K562 (cell line): ENCODE measurements around the gene SPHK2. TPM values are rescaled to one million over a fixed set of nuclear protein-coding genes. Genes with fewer than 3 reads are reported as not detected.

Source experiments
- ATAC-seq: fragments of 200-7000 bp; cut with Tn5 transposase; 3 replicates; pipeline ENCODE4 v1.9.1; 2020; ENCODE audit warnings: moderate library complexity
- Bru-seq: library from RNA; stranded (reverse); fragments of 400-500 nt; gene quantifications from one replicate; lab custom pipeline; 2021; lab: Mats Ljungman, UMichigan
- BruChase-seq, 2 experiments: library from RNA; stranded (reverse); fragments of 400-500 nt; gene quantifications; one replicate each; lab custom pipeline; 2021; lab: Mats Ljungman, UMichigan
- BruUV-seq: library from RNA; stranded (reverse); fragments of 400-500 nt; replicated peaks from 2 replicates; lab custom pipeline; 2021; lab: Mats Ljungman, UMichigan
- CTCF ChIA-PET: fragments of 300-600 bp; formaldehyde crosslinking; extraction: SDS; loops from one replicate; lab custom pipeline; 2021; ENCODE audit warnings: low intra/inter-chr PET ratio; lab: Yijun Ruan, JAX
- POLR2A ChIA-PET: fragments of 300-600, 350-650 bp; sonication (Branson Sonifier 250); formaldehyde crosslinking; extraction: SDS; loops from one replicate; lab custom pipeline; 2021; ENCODE audit warnings: antibody characterized with exemption, inconsistent platforms; lab: Yijun Ruan, JAX
- DNase-seq, 4 experiments: peaks; one replicate each; pipeline versions ENCODE4 v3.0.0 to v3.0.0-alpha.2; 2011 to 2018; ENCODE audit warnings: low spot score in 3 of 4, mixed read lengths in 3 of 4; ENCODE audit errors: extremely low read depth in 1 of 4
- FAIRE-seq: peaks from 2 replicates; lab custom pipeline; 2011; peaks lifted over from hg19 to GRCh38; lab: Jason Lieb, UNC
- H2AFZ ChIP-seq: 2 replicates; pipeline ENCODE4 v1.6.0; 2011; ENCODE audit warnings: low read depth, low read length, control low read depth, inconsistent platforms
- H3K27ac ChIP-seq: fragments of 200-600 bp; 3 replicates; pipeline ENCODE4 v1.8.0; 2011; ENCODE audit warnings: low read depth, mild to moderate bottlenecking, control low read depth, inconsistent platforms, low read length, moderate library complexity, mixed read lengths; ENCODE audit errors: extremely low read depth
- H3K27me3 ChIP-seq, 2 experiments: fragments of 300-600 bp in 1 of 2; 2 replicates in 1 of 2; 3 replicates in 1 of 2; pipeline versions ENCODE4 v1.6.0 to v1.8.0; 2011; ENCODE audit warnings: inconsistent platforms in 2 of 2, low read length in 2 of 2, mild to moderate bottlenecking in 1 of 2, mixed read lengths in 1 of 2, moderate library complexity in 1 of 2; ENCODE audit not compliant: control insufficient read depth in 2 of 2, insufficient read depth in 2 of 2
- H3K36me3 ChIP-seq: fragments of 300-600 bp; 3 replicates; pipeline ENCODE4 v1.8.0; 2011; ENCODE audit warnings: mild to moderate bottlenecking, low read length, inconsistent platforms; ENCODE audit not compliant: control insufficient read depth, insufficient read depth
- H3K4me1 ChIP-seq, 2 experiments: fragments of 200-600 bp in 1 of 2; replicated peaks in 1 of 2; 2 replicates in 1 of 2; 3 replicates in 1 of 2; pipeline versions ENCODE4 v1.5.1 to v1.8.0; 2011; ENCODE audit warnings: inconsistent platforms in 2 of 2, low read length in 2 of 2, mild to moderate bottlenecking in 1 of 2, mixed read lengths in 1 of 2, moderate library complexity in 1 of 2; ENCODE audit not compliant: control insufficient read depth in 2 of 2, insufficient read depth in 2 of 2
- H3K4me2 ChIP-seq: 2 replicates; pipeline ENCODE4 v1.6.1; 2011; ENCODE audit warnings: low read length, control low read depth, inconsistent platforms, mixed read lengths; ENCODE audit not compliant: insufficient read depth
- H3K4me3 ChIP-seq: fragments of 200-600 bp; sonication (generic), shearing (Covaris generic); 2 replicates; pipeline ENCODE4 v1.5.1; 2016; ENCODE audit warnings: control low read depth, inconsistent platforms
- H3K79me2 ChIP-seq: fragments of 200-600 bp; 3 replicates; pipeline ENCODE4 v1.8.0; 2011; ENCODE audit warnings: low read length, inconsistent platforms; ENCODE audit not compliant: control insufficient read depth, insufficient read depth
- H3K9ac ChIP-seq, 2 experiments: 2 replicates each; pipeline versions ENCODE4 v1.6.0 to v1.6.1; 2011; ENCODE audit warnings: low read depth in 2 of 2, low read length in 2 of 2, control low read depth in 1 of 2, inconsistent platforms in 1 of 2, mild to moderate bottlenecking in 1 of 2, mixed read lengths in 1 of 2; ENCODE audit not compliant: insufficient read depth in 1 of 2
- H3K9me1 ChIP-seq: one replicate; pipeline ENCODE4 v1.6.0; 2011; ENCODE audit warnings: inconsistent platforms, mild to moderate bottlenecking, low read length, moderate library complexity; ENCODE audit not compliant: control insufficient read depth, insufficient read depth
- H3K9me3 ChIP-seq: replicated peaks from 2 replicates; pipeline ENCODE4 v1.5.1; 2011; ENCODE audit warnings: low read depth, low read length, inconsistent platforms; ENCODE audit not compliant: control insufficient read depth, insufficient read depth
- H4K20me1 ChIP-seq: replicated peaks from 2 replicates; pipeline ENCODE4 v1.6.1; 2011; ENCODE audit warnings: low read length, inconsistent platforms, mixed read lengths; ENCODE audit not compliant: control insufficient read depth, insufficient read depth
- CBX1 ChIP-seq: sonication (generic); IDR thresholded peaks from 2 replicates; pipeline ENCODE4 v1.6.1; 2016; ENCODE audit warnings: antibody characterized with exemption, low read depth, mild to moderate bottlenecking
- FOXM1 ChIP-seq, 2 experiments: fragments of 450-650 bp in 1 of 2; sonication (generic) in 1 of 2; formaldehyde crosslinking in 1 of 2; IDR thresholded peaks; 2 replicates each; pipeline versions ENCODE4 v1.6.1 to v1.9.0; 2017 to 2022; ENCODE audit warnings: low read depth in 2 of 2, mild to moderate bottlenecking in 2 of 2, missing genetic modification reagents in 1 of 2, moderate library complexity in 1 of 2
- FOXP4 ChIP-seq: sonication (generic); formaldehyde crosslinking; IDR thresholded peaks from 2 replicates; pipeline ENCODE4 v1.8.0; 2022; ENCODE audit warnings: mild to moderate bottlenecking, missing genetic modification reagents, borderline replicate concordance
- GATA2 ChIP-seq: sonication (generic); formaldehyde crosslinking; IDR thresholded peaks from 2 replicates; pipeline ENCODE4 v1.4.0; 2020; ENCODE audit warnings: mild to moderate bottlenecking, missing genetic modification reagents
- HCFC1 ChIP-seq: IDR thresholded peaks from 2 replicates; pipeline ENCODE4 v1.6.1; 2012; ENCODE audit warnings: low read depth, low read length, improper control_type of control experiment
- HDAC8 ChIP-seq: fragments of 450-650 bp; IDR thresholded peaks from 2 replicates; pipeline ENCODE4 v1.6.1; 2016; ENCODE audit warnings: mild to moderate bottlenecking, missing genetic modification characterization, moderate library complexity, missing compliant biosample characterization
- MTA1 ChIP-seq: fragments of 450-650 bp; IDR thresholded peaks from 2 replicates; pipeline ENCODE4 v1.6.1; 2017; ENCODE audit warnings: borderline replicate concordance
- PHB ChIP-seq: fragments of 250-450 bp; sonication (Bioruptor Pico); IDR thresholded peaks from 2 replicates; pipeline ENCODE4 v1.5.0; 2021
- POLR2H ChIP-seq: IDR thresholded peaks from 2 replicates; pipeline ENCODE4 v1.6.1; 2016; ENCODE audit warnings: missing genetic modification characterization, low read depth, mild to moderate bottlenecking, control low read depth, missing compliant biosample characterization, moderate library complexity
- RNF2 ChIP-seq: sonication (generic); IDR thresholded peaks from 2 replicates; pipeline ENCODE4 v1.6.1; 2016
- SRF ChIP-seq, 2 experiments: fragments of 250-450, 450-650 bp in 1 of 2; sonication (Bioruptor Pico) in 1 of 2; sonication (generic) in 1 of 2; formaldehyde crosslinking; IDR thresholded peaks; 2 replicates each; pipeline versions ENCODE4 v1.5.0 to v1.5.1; 2020 to 2022; ENCODE audit warnings: mild to moderate bottlenecking in 1 of 2, missing genetic modification reagents in 1 of 2
- VEZF1 ChIP-seq: fragments of 200-800 bp; sonication (Bioruptor generic); IDR thresholded peaks from 2 replicates; pipeline ENCODE4 v1.6.1; 2017; ENCODE audit warnings: missing genetic modification characterization, missing compliant biosample characterization
- WGBS: fragments of 100-300 bp; shearing (Covaris generic); methylation state at CpG from one replicate; pipeline ENCODE4 v1.1.6; 2016; ENCODE audit warnings: low coverage, mixed read lengths; ENCODE audit not compliant: insufficient coverage; ENCODE audit errors: missing lambda C conversion rate; 5-methylcytosine and 5-hydroxymethylcytosine counted together
- in situ Hi-C: fragments of 300-500 bp; cut with MboI; formaldehyde crosslinking; loops from 4 replicates; pipeline ENCODE4 v1.15.0; 2018; ENCODE audit warnings: inconsistent platforms, mixed read lengths
- intact Hi-C: fragments of 100-400 bp; cut with micrococcal nuclease; formaldehyde crosslinking; loops from 2 replicates; pipeline ENCODE4 v1.14.2; 2022
- long read RNA-seq, 3 experiments: library from polyadenylated mRNA in 2 of 3; library from RNA in 1 of 3; unstranded in 2 of 3; stranded (forward) in 1 of 3; transcript quantifications; one replicate each; pipeline ENCODE4 v2.0.0, GENCODE V29; 2019 to 2022
- polyA minus RNA-seq, 3 experiments: library from RNA; depleted of rRNA, polyadenylated mRNA; stranded (reverse); fragments of >200 nt; gene quantifications; 2 replicates each; pipeline ENCODE4 v1.2.3, GENCODE V29; 2011
- polyA plus RNA-seq, 8 experiments: library from polyadenylated mRNA; depleted of rRNA in 4 of 8; stranded (reverse) in 5 of 8; unstranded in 3 of 8; fragments of >200 nt; fragmentation: Nextera tagmentation in 2 of 8; fragmentation: Illumina TruSeq in 1 of 8; extraction: Ambion mirVana in 2 of 8; extraction: Trizol in 1 of 8; gene quantifications; 2 replicates each; pipeline versions ENCODE4 v1.2.1 to v1.2.3, GENCODE V29; 2011 to 2014; ENCODE audit warnings: inconsistent platforms in 1 of 8, missing spikeins in 1 of 8
- total RNA-seq, 7 experiments: library from RNA; depleted of rRNA in 6 of 7; stranded (reverse); fragments of >200 nt in 6 of 7; fragmentation: Illumina TruSeq in 2 of 7; extraction: Trizol in 2 of 7; gene quantifications; 2 replicates each; pipeline versions ENCODE4 v1.2.1 to v1.2.3, GENCODE V29; 2011 to 2021; ENCODE audit warnings: low replicate concordance in 1 of 7

Gene SPHK2
- total RNA-seq (2011; cell fraction: chromatin; rRNA removed; ENCODE audit: low replicate concordance) = 16.1 and 40.7 TPM in 2 replicates
- total RNA-seq (2011; cell fraction: nucleolus; rRNA removed) = 26.3 and 31.7 TPM in 2 replicates
- 25.7 and 33.8 TPM in 2 replicates for total RNA-seq (2011; cell fraction: nucleoplasm; rRNA removed)
- total RNA-seq (2014; rRNA removed) = 4.0 and 8.2 TPM in 2 replicates
- 2.1 and 2.9 TPM in 2 replicates for total RNA-seq (2014; rRNA removed; fragmentation: Illumina TruSeq; extraction: Trizol)
- total RNA-seq (2015; rRNA removed; fragmentation: Illumina TruSeq; extraction: Trizol) = 5.4 and 5.5 TPM in 2 replicates
- total RNA-seq (2021) = 13.9 and 15.2 TPM in 2 replicates
- polyA plus RNA-seq (2011; rRNA removed) = 2.0 and 3.5 TPM in 2 replicates
- 2.7 and 9.3 TPM in 2 replicates for polyA plus RNA-seq (2011; cell fraction: cytosol; rRNA removed)
- polyA plus RNA-seq (2011; cell fraction: nucleus; rRNA removed) = 11.1 and 18.6 TPM in 2 replicates
- 7.0 and 7.3 TPM in 2 replicates for polyA plus RNA-seq (2012)
- 2.6 and 6.4 TPM in 2 replicates for polyA plus RNA-seq (2014; fragmentation: Illumina TruSeq; extraction: Trizol)
- under 1 TPM; 0.10 to 0.17 TPM for polyA plus RNA-seq (2014; fragmentation: Nextera tagmentation; extraction: Ambion mirVana)
- polyA plus RNA-seq (2014; rRNA removed) = 9.0 and 10.8 TPM in 2 replicates
- 2.8 and 3.5 TPM in 2 replicates for polyA minus RNA-seq (2011; rRNA and poly(A)+ RNA removed)
- polyA minus RNA-seq (2011; cell fraction: cytosol; rRNA and poly(A)+ RNA removed) = 5.3 and 7.7 TPM in 2 replicates
- polyA minus RNA-seq (2011; cell fraction: nucleus; rRNA and poly(A)+ RNA removed) = 8.6 and 9.6 TPM in 2 replicates
- Bru-seq, nascent RNA = percentile 61 among the genes with signal in this experiment
- BruChase-seq, experiment 1, labeled RNA remaining after a 2-hour chase = percentile 48 among the genes with signal in this experiment
- BruChase-seq, experiment 2, labeled RNA remaining after a 6-hour chase = percentile 50 among the genes with signal in this experiment
- long read RNA-seq, experiment 1, partial matches to known transcripts = 21 of 27 reads
- long read RNA-seq, experiment 1, other reads (novel, unspliced or antisense) = 4 of 27 reads
- long read RNA-seq, experiment 2, partial matches to known transcripts = 2 of 7 reads
- long read RNA-seq, experiment 2, other reads (novel, unspliced or antisense) = 4 of 7 reads
- long read RNA-seq, experiment 3, partial matches to known transcripts = 1 of 4 reads
- long read RNA-seq, experiment 3, other reads (novel, unspliced or antisense) = 1 of 4 reads

GRCh38 chr19:48618916-48619691, at the start of gene SPHK2, which contains the start of gene RPL18:
SPHK2 (plus strand) TSS chr19:48619506; CDS start chr19:48620515, 1,009 bp downstream.
RPL18 (minus strand) TSS chr19:48619178; CDS start chr19:48619143, 35 bp downstream.
- DNase-seq = peak; percentile 91 to 99 (median 94)
- H3K9me1 ChIP-seq = peaks cover 11% of the 10 kb centered on the region
- peak within 1 kb of the TSS; percentile 94 for H3K4me2 ChIP-seq
- no TSS peak for BruUV-seq
- ChIA-PET CTCF (no interaction called here), POLR2A (interaction anchor here (0.5 to 4.7 kb wide), 28 partner anchors 9 to 1127 kb away, joined by 3 to 85 read pairs (median 4); partner anchors contain the start of genes DBP and SPACA4)
- no peaks in the 10 kb centered on the region for H3K9me3 ChIP-seq
- H3K27me3 ChIP-seq = no peaks in the 10 kb centered on the region
- intact Hi-C loops (loop anchor here (1.0 kb wide), 1 partner anchor 18 kb away; the partner anchor contains the start of gene DBP), in situ Hi-C loops (no loop called here)
- H3K4me1 ChIP-seq = peaks cover 36 to 58% of the 10 kb centered on the region in 2 experiments; a peak in 4 of 5 replicates
- WGBS = under 1% methylated on average over 47 of the region's 69 CpGs
- H2AFZ ChIP-seq = peak within 1 kb of the TSS; percentile 80
- ATAC-seq = peak; percentile 84
- peaks cover 44% of the 10 kb centered on the region for H3K79me2 ChIP-seq
- H3K9ac ChIP-seq = peak within 1 kb of the TSS; percentile 94 to 95
- peak within 1 kb of the TSS; percentile 78 for H3K27ac ChIP-seq
- H3K4me3 ChIP-seq = peak within 1 kb of the TSS; percentile 64
- FAIRE-seq = peak; percentile 98
- H4K20me1 ChIP-seq = peaks cover 37% of the 10 kb centered on the region
- H3K36me3 ChIP-seq = peaks cover 38% of the 10 kb centered on the region; the same call in 2 of the 3 replicates
- TF ChIP-seq FOXP4 (CRISPR knock-in tag) = 0 out of 2 replicates have a peak, but pooled peaks have one; percentile 67
- peak; percentile 99; the same call in 1 of the 2 replicates for TF ChIP-seq CBX1
- peak; percentile 88 for TF ChIP-seq VEZF1 (CRISPR knock-in tag)
- TF ChIP-seq GATA2 (CRISPR knock-in tag) = peak; percentile 60; the same call in 1 of the 2 replicates
- peak; percentile 94 for TF ChIP-seq HCFC1
- peak; percentile 89; the same call in 1 of the 2 replicates for TF ChIP-seq PHB (CRISPR knock-in tag)
- TF ChIP-seq HDAC8 = no peak
- TF ChIP-seq SRF (CRISPR knock-in tag; IDR thresholded peaks at IDR 0.05) = peak in 1 of 2 experiments; percentile 73; a peak in 1 of 4 replicates
- TF ChIP-seq MTA1 = peak; percentile 100
- TF ChIP-seq FOXM1 (IDR thresholded peaks at IDR 0.05; ENCODE audit: low read depth) = peak; percentile 49
- TF ChIP-seq FOXM1 (CRISPR knock-in tag; IDR thresholded peaks at IDR 0.05; ENCODE audit: low read depth) = no peak
- TF ChIP-seq RNF2 = peak; percentile 80
- peak; percentile 97 for TF ChIP-seq POLR2H
